HG03442 (cell line): ENCODE results near the gene STARD10.

Source experiments
- ATAC-seq: cut with Tn5 transposase; IDR thresholded peaks from one replicate; pipeline ENCODE4 v1.9.1; 2021; ENCODE audit warnings: mild to moderate bottlenecking, moderate library complexity; ENCODE audit not compliant: unreplicated experiment

The STARD10 gene

DNA sequence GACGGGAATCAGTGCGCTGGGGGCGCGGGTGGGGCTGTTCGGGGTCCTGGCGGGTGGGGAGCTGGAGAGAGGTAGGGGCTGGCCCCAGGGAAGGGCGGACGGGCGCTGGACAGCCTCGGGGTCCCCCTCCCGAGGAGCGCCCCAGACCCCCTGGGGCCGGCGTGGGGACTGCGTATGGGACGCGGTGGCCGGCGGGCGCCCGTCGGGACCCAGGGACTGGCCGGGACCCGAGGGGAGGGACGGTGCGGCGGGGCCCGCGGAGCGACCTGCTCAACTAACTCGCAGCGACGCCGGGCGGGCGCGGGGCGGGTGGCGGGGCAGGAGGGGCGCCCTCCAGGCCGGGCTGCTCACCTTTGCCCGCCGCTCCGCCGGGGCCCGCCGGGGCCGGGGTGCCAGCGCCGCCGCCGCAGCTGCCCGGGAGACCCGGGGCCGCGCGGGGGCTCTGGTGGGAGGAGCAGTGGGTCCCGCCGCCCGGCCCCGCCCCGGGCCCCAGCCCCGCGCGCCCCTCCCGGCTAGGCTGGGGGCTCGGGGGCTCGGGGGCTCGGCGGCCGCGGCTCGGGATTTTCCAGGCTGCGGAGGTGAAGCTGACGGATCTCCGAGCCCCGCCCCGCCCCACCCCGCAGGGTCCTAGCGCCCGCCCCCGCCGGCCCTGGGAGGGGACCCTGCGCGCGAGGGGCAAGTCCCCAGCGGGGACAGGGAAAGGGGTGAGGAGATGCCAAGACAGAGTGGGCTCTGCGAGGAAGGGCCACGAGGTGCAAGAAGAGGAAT, 12.3 kb downstream of the STARD10 start:
- no peak for ATAC-seq

- no peak for ATAC-seq
Measured at GRCh38 chr11:72781063-72781312, 12.9 kb downstream of the STARD10 start.

DNA sequence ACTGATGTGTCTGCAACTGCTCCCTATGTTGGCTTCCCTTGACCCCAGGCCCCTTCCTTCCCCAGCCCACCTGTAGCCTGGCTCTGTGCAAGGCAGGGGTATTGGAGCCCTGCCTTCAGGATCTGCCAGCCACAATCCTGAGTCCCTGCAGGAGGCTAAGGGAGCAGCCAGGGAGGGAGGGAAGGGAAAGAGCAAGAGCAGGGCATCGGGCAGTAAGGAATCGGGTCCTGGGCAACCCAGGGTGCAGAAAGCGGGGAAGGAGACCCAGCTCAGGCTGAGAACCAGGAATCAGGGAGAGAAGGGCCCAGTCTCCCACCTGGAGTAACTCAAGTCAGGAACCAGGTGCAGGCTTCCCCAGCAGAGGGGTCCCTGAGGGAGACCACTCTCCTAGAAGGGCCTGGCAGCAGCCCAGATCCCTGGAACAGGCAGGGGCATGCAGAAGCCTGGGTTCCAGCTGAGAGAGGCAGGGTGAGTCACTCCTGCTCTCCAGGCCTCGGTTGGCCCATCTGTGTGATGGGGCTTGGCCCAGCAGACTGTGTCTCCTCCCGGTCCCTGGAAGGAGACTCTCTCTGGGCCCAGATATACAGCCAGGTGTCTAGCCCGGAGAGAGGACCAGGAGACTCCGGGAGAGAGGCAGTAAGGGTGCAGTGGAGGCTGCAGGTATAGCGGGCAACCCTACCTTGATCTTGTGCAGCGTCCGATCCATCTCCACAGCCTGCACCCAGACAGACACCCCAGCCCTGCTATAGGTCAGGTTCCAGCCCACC, 13.4 kb downstream of the STARD10 start:
- no peak for ATAC-seq

- ATAC-seq = no peak
Measured at GRCh38 chr11:72779495-72780128, 14.2 kb downstream of the STARD10 start.

- ATAC-seq = no peak
Measured at GRCh38 chr11:72778535-72779494, 15.0 kb downstream of the STARD10 start.

GRCh38 chr11:72777755-72778278, 16.0 kb downstream of the STARD10 start:
- no peak for ATAC-seq

- ATAC-seq = no peak
Measured at GRCh38 chr11:72776844-72777754, 16.7 kb downstream of the STARD10 start.

- ATAC-seq = no peak
Measured at GRCh38 chr11:72776117-72776843, 17.6 kb downstream of the STARD10 start.

DNA sequence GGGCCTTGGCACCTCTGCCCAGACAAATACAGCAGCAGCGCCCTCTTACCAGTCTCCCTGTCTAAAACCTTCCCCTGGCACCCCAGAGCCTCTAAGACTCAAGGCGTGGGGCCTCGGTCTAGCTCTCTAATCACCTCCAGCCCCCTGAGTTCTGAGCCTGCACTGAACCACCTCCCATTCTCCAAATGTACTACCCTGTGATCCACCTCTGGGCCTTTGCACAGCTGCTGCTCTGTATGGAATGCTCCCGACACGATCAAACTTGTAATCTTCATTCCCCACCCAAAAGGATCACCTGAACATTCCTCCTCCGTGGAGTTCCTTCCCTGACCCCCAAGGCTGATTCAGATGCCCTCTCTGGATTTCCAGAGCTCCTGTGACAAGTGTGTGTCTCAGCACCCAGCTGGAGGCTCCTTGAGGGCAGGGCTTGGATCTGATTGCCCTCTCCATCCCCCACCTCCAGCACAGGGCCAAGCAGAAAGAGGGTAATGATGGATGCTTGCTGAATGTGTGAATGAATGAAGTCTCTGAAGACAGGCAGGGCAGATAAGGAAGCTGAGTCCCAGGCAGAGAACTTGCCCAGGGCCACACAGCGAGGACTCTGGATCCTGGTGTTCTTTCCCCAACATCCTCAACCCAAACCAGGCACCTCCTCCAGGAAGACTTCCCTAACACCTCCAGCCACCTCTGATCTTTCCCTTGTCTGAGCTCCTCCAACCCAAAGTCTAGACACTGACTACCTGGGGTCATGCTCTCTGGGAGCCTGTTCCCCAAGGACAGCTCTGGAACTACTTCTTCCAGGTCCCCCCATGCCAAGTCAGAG, 18.3 kb downstream of the STARD10 start:
- ATAC-seq = no peak

- no peak for ATAC-seq
Measured at GRCh38 chr11:72774499-72774898, 19.3 kb downstream of the STARD10 start.

DNA sequence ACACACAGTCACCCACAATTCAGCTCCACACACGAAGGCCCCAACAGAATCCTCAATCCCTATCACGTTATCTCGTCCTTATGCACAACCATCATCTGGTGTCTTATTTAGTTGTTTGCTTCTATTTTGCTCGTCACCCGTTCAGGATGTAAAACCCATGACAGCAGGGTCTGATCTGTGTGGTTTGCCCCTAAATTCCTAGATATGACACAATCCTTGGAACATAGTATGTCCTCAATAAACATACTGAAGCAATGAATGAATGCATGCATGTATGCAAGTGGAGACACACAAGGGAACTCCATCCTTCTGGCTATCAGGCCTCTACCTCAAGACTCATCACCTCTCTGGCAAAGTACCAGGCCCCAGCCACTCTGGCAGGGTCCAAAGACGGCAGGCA, 20.2 kb downstream of the STARD10 start:
- no peak for ATAC-seq

GRCh38 chr11:72773291-72773690, 20.6 kb downstream of the STARD10 start:
- no peak for ATAC-seq

DNA sequence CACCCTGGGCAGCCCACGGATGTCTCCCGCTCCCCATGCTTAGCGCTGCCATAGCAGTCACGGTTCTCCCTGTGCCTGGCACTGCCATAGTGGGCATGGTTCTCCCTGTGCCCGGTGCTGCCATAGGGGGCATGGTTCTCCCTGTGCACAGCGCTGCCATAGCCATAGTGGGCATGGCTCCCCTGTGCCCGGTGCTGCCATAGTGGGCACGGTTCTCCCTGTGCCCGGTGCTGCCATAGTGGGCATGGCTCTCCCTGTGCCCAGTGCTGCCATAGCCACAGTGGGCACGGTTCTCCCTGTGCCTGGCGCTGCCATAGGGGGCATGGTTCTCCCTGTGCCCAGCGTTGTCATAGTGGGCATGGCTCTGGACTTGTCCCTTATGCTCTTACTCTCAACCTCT, 21.8 kb downstream of the STARD10 start:
- no peak for ATAC-seq

- no peak for ATAC-seq
Measured at GRCh38 chr11:72771507-72771906, 22.3 kb downstream of the STARD10 start.

DNA sequence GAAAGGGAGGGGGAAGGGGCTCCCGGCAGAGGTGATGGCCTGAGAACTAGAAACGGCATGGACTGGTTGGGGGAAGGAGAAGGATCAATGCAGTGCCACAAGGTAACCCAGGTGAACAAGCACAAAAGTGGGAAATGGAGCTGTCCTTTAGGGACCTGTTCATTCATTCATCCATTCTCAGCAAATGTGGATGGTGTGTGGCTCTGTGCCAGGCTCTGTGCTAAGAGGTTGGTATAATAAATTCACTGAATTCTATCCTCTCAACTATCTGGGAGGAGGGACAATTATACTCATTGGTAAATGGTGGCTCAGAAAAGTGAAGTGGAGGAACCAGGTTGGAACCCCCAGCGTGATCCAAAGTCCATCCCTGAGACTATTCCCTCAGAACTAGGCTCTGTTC, 23.0 kb downstream of the STARD10 start:
- no peak for ATAC-seq

- ATAC-seq = no peak
Measured at GRCh38 chr11:72769680-72770079, 24.2 kb downstream of the STARD10 start.

- ATAC-seq = no peak
Measured at GRCh38 chr11:72768581-72768980, 25.3 kb downstream of the STARD10 start.
